ENCODE results near the gene C12orf57. TPM values are rescaled to one million over a fixed set of nuclear protein-coding genes. Genes with fewer than 3 reads are reported as not detected.

Gene C12orf57
- total RNA-seq, 2 donors from 2014 or later: 114 to 206 TPM

DNA sequence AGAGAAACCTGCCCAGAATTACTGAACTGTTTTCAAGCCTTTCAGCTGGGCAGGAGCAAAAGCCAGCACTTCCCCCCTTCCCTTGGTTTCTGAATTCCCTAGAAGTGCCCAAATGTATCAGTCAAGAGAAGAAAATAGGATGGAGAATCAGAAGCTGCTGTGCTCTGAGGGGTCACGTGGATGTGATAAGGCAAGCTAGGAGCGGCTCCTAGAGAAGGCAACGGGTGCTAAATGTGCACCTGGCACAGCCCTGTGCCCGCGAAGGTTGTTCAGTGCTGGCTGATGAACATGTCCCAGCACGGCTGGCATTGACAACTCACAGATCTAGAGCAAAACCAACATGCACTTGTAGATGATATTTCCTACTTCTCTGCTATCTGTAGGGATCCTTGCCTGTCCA lies 35.2 kb downstream of the C12orf57 start:
- Histone ChIP-seq H3K27ac (no peak overlapping the region), H3K4me3 (no peak overlapping the region), H3K36me3 (peaks cover 29% of the 10 kb centered on the region), H3K9ac (ENCODE audit: low read depth in 2 of 2, low read length in 2 of 2) (no peak overlapping the region), H3K4me1 (no peaks in the 10 kb centered on the region), H3K9me3 (no peaks in the 10 kb centered on the region), H3K27me3 (no peaks in the 10 kb centered on the region)
- TF ChIP-seq, protein P1, sequence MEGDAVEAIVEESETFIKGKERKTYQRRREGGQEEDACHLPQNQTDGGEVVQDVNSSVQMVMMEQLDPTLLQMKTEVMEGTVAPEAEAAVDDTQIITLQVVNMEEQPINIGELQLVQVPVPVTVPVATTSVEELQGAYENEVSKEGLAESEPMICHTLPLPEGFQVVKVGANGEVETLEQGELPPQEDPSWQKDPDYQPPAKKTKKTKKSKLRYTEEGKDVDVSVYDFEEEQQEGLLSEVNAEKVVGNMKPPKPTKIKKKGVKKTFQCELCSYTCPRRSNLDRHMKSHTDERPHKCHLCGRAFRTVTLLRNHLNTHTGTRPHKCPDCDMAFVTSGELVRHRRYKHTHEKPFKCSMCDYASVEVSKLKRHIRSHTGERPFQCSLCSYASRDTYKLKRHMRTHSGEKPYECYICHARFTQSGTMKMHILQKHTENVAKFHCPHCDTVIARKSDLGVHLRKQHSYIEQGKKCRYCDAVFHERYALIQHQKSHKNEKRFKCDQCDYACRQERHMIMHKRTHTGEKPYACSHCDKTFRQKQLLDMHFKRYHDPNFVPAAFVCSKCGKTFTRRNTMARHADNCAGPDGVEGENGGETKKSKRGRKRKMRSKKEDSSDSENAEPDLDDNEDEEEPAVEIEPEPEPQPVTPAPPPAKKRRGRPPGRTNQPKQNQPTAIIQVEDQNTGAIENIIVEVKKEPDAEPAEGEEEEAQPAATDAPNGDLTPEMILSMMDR (IDR thresholded peaks at IDR 0.05): no peak
- intact Hi-C loops (cut with DNase I): loop anchor here (5.0 kb wide), 1 partner anchor 33 kb away; no protein-coding TSS in a partner anchor
- no peak for DNase-seq

DNA sequence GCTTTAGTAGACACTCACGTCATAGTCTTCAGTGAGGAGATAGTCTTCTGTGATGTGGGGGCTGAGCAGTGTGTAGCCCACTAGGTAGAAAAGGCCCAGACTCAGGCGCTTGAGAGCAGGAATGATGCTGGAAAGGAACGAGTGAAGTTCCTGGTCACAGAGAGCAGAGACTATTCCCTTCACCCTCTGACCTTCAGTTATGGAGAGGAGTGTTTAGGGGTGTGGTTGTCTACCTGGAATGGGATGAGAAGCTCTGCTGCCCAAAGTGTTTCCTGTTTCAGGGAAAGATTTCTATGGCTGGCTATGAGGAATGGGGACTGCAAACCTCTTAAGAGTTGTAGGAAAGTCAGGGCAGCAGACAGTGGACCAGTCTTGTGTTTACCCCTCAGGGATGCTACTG lies 35.6 kb downstream of the C12orf57 start:
- H3K4me1 ChIP-seq: no peaks in the 10 kb centered on the region
- H3K4me3 ChIP-seq: no peak overlapping the region
- TF ChIP-seq, protein P1 (IDR thresholded peaks at IDR 0.05): no peak
- no peak overlapping the region for H3K27ac ChIP-seq
- peaks cover 29% of the 10 kb centered on the region for H3K36me3 ChIP-seq
- no peaks in the 10 kb centered on the region for H3K9me3 ChIP-seq
- H3K27me3 ChIP-seq: no peaks in the 10 kb centered on the region
- intact Hi-C loops (cut with DNase I): loop anchor here (5.0 kb wide), 1 partner anchor 33 kb away; no protein-coding TSS in a partner anchor
- no peak overlapping the region for H3K9ac ChIP-seq (ENCODE audit: low read depth in 2 of 2, low read length in 2 of 2)
- DNase-seq: no peak

DNA sequence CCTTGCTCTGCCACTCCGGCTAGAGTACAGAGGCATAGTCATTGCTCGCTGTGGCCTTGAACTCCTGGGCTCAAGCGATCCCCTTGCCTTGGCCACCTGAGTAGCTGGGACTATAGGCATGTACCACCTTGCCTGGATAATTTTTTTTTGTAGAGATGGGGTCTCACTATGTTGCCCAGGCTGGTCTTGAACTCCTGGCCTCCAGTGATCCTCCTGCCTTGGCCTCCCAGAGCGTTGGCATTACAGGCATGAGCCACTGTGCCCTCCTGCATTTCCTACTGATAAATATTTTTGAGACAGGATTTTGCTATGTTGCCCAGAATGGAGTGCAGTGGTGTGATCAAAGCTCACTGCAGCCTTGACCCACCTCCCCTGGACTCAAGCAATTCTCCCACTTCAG lies 36.3 kb downstream of the C12orf57 start:
- Histone ChIP-seq H3K36me3 (peaks cover 29% of the 10 kb centered on the region), H3K27me3 (no peaks in the 10 kb centered on the region), H3K9me3 (no peaks in the 10 kb centered on the region), H3K4me1 (no peaks in the 10 kb centered on the region), H3K9ac (ENCODE audit: low read depth in 2 of 2, low read length in 2 of 2) (no peak overlapping the region), H3K27ac (no peak overlapping the region), H3K4me3 (no peak overlapping the region)
- no peak for DNase-seq
- intact Hi-C loops (cut with DNase I): no loop called here
- TF ChIP-seq, protein P1 (IDR thresholded peaks at IDR 0.05): no peak

DNA sequence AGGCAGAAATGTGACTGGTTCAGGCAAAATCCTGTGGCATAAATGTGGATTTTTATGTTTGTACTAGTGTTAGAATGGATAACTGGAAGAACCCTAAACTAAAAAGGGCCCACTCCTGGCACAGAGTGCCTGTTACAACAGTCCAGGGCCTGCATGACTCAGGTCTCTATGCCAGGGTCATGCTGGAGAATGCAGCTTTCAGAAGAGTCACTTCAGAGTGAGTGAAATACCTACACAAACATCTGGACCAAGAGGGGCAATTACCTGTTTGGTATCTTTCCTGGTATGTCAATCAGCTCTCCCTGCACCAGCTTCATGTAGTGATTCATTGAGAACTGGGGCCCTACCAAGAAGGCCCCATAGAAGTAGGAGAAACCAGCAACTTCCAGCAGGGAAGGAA lies 36.9 kb downstream of the C12orf57 start:
- no peak overlapping the region for H3K4me3 ChIP-seq
- H3K4me1 ChIP-seq: no peaks in the 10 kb centered on the region
- H3K27ac ChIP-seq: no peak overlapping the region
- DNase-seq: no peak
- TF ChIP-seq, protein P1 (IDR thresholded peaks at IDR 0.05): no peak
- intact Hi-C loops (cut with DNase I): no loop called here
- H3K9ac ChIP-seq (ENCODE audit: low read depth in 2 of 2, low read length in 2 of 2): no peak overlapping the region
- no peaks in the 10 kb centered on the region for H3K9me3 ChIP-seq
- peaks cover 29% of the 10 kb centered on the region for H3K36me3 ChIP-seq
- H3K27me3 ChIP-seq: no peaks in the 10 kb centered on the region

DNA sequence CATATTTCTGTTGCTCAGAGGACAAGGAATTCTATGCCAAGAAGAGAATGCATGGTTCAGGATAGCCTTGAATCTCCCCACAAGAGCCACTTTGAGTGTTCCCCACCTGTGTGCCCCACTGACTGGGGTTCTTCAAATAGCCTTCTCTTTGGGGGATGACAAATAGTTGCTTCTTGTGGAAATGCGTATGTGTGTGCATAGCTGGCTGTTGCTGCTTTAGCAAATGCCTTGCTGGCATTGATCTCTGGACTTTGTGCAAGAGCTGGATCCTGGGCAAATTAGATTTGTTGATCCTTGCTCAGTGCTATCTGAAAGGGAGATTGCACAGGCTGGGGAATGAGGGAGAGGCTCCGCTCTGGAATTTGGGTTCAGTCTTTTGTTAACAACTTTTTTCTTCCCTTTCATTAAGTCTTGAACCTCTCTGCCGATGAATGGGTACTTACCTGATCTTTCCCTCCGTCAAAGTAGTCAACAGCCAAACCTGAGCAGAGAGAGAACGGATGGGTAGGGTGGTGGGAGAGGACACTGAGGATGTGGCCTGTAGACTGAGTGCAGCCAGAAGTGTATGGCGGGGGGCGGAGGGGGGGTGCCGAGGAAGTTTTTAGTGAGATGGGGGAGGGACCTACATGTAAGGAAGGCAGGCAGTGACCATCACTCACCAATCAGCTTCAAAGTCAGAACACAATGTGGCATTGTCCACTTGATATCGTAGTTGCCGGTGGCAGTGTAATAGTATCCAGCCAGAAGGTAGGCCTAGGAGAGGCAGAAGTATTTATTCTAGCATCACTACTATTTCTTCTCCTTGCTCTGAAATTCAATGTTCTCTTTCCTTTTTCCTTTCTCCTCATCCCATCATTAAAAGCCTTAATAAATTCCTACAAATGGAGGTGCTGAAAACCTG lies 37.6 kb downstream of the C12orf57 start:
- no peak for DNase-seq
- no peaks in the 10 kb centered on the region for H3K9me3 ChIP-seq
- H3K4me1 ChIP-seq: no peaks in the 10 kb centered on the region
- TF ChIP-seq, protein P1 (IDR thresholded peaks at IDR 0.05): no peak
- no peak overlapping the region for H3K9ac ChIP-seq (ENCODE audit: low read depth in 2 of 2, low read length in 2 of 2)
- H3K4me3 ChIP-seq: no peak overlapping the region
- no peak overlapping the region for H3K27ac ChIP-seq
- no peaks in the 10 kb centered on the region for H3K27me3 ChIP-seq
- H3K36me3 ChIP-seq: peaks cover 29% of the 10 kb centered on the region
- intact Hi-C loops (cut with DNase I): no loop called here

Data from colonic mucosa (tissue), 4 donors.